MM.1S (cell line): Measurements from ENCODE around the gene C2orf66.

Experiments
- CTCF ChIP-seq: fragments of 300-600 bp; sonication (generic); IDR thresholded peaks from 2 replicates; pipeline ENCODE4 v1.5.1; 2016; ENCODE audit warnings: antibody characterized with exemption, low read length, mixed read lengths
- EZH2 ChIP-seq: fragments of 300-600 bp; sonication (generic); optimal IDR thresholded peaks from 2 replicates; pipeline ENCODE3; 2017; ENCODE audit warnings: low read depth, mild to moderate bottlenecking, antibody characterized with exemption, low read length, mixed read lengths
- EZH2phosphoT487 ChIP-seq: fragments of 300-600 bp; sonication (generic); IDR thresholded peaks from 2 replicates; pipeline ENCODE4 v1.6.1; 2018; ENCODE audit warnings: antibody characterized with exemption, low read length

GRCh38 chr2:196798980-196799379, 10.2 kb downstream of the C2orf66 start:
- TF ChIP-seq CTCF (no peak), EZH2 (no peak), EZH2phosphoT487 (no peak)
